Left colon (tissue), 2 donors: Measurements from ENCODE around the gene COL11A2. TPM values are rescaled to one million over a fixed set of nuclear protein-coding genes. Genes with fewer than 3 reads are reported as not detected.
"Not testable (repeated sequence)": the region's sequence is repeated elsewhere in the genome, so short reads cannot be mapped to it uniquely, and the experiment has no call there.

Source experiments
- ATAC-seq: fragments of 200-7000 bp; cut with Tn5 transposase; one replicate; pipeline ENCODE4 v1.9.1; 2020; ENCODE audit warnings: mild to moderate bottlenecking, moderate library complexity
- DNase-seq, 2 donors: peaks; one replicate each; pipeline ENCODE4 v3.0.0-alpha.2; 2020
- intact Hi-C, 2 donors: fragments of 100-400 bp; cut with DNase I in 1 of 2; cut with micrococcal nuclease in 1 of 2; formaldehyde crosslinking; loops; one replicate each; pipeline versions ENCODE4 v1.11.2 to v1.14.0; 2022; cut with DNase I, micrococcal nuclease
- long read RNA-seq: library from polyadenylated mRNA; unstranded; transcript quantifications from one replicate; pipeline ENCODE4 v2.0.0, GENCODE V29; 2021
- total RNA-seq, 2 donors: library from RNA; stranded (reverse); fragmentation: NEBNext Ultra II Directional; extraction: Animal tissue kit (Norgen Biotek cat#: 25700); gene quantifications; one replicate each; pipeline ENCODE4 v1.2.1, GENCODE V29; 2021
- donor health status: DM: no; HTN: no; CAD: no.
- donor health status: DM: yes; HTN: yes; CAD: no.

Gene COL11A2
- under 1 TPM; 0.45 to 0.55 TPM for total RNA-seq
- long read RNA-seq, result 0 reads

DNA sequence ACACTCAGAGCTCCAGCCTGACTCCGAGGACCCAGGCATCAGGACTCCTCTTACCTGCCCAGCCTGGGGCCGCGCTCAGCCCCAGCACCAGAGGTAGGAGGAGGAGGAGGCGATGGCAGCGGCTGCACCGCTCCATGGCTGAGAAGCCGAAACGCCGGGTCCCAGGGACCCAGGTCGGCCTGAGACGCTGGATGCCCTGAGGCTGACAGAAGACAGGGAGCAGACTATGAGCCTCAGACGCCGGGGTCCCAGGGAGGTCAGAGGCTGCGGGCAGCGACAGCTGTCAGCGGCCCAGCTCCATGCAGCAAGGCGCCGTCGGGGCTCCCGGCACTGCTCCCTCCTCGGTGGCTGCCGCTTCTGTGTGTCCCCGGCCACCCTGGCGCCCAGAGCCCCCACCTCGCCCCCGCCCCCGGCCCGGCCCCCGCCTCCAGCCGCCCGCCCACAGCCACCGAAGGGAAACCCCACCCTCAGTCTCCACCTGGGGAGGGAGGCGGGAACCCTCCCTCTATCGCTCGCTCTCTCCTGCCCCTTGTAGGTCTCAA is at the start of gene COL11A2:
Gene COL11A2 (minus strand): TSS at position 363 of the 542 bp plus-strand sequence. CDS start 227 bp downstream, at position 136.
- peak; percentile 25 for ATAC-seq
- peak in 1 of 2 donors; percentile 18 for DNase-seq
- intact Hi-C loops, result no loop called here

DNA sequence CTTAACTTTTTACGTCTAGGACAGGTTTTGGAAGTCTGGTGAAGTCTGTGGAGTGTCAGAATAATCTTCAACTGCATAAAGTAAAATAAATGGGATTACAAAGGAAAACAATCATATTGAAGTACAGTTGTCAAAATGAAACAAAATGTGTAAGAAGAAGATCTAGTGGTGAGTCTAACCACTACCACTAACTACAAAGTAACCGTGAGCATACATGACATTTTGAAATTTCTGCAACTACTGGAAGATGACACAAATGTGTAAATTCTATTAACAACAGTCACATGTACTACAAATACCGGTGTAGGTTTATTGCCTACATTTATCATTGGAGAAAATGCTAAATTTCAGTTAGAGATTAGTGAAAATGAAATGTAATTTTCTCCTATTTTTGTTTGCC is 49.7 kb upstream of the COL11A2 start:
- intact Hi-C loops, result no loop called here
- no peak for ATAC-seq
- DNase-seq, result no peak

DNA sequence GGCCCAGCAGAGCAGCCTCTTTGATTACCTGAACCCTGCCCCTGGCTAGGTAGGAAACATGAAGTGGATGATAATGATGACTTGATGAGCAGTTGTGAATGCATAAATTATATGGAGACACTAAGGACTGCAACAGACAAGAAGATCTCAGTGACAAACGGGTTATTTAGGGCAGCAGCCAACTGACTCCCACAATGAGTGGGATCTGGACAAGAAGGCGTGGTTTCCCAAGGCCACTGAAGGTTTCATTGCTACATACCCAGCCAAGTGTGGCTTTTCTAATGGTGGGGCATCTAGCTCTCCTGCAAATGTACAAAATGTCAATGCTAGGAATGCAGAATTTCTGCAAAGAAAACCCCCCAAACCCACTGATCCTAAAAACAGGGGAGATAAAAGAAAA is 45.5 kb upstream of the COL11A2 start:
- no peak for ATAC-seq
- no peak for DNase-seq
- intact Hi-C loops, result no loop called here

DNA sequence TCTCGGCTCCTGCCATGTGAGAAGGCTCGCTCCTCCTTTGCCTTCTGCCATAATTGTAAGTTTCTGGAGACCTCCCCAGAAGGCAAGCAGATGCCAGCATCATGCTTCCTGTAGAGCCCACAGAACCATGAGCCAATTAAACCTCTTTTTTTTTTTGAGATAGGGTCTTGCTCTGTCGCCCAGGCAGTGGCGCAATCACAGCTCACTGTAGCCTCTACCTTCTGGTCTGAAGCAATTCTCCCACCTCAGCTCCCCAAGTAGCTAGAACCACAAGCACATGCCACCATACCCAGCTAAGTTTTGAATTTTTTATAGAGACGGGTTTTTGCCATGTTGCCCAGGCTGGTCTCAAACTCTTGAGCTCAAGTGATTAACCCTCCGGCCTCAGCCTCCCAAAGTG is 44.6 kb upstream of the COL11A2 start:
- DNase-seq (no peak), ATAC-seq (no peak)
- intact Hi-C loops, result no loop called here

DNA sequence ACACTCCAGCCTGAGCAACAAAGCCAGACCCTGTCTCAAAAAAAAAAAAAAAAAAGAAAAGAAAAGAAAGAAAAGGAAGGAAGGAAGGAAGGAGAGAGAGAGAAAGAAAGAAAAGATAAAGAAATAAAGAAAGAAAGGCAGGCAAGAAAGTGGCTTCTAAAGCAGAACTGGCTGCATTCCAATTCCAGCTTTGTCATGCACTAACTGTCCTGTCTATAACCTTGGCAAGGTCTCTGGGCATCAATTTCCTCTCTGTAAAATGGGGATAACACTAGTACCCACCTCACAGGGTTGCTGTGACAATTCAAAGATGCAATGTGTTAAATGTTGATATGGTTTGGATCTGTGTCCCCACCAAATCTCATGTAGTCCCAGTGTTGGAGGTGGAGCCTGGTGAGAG is 44.1 kb upstream of the COL11A2 start:
- DNase-seq (no peak), ATAC-seq (no peak)
- intact Hi-C loops, result no loop called here

DNA sequence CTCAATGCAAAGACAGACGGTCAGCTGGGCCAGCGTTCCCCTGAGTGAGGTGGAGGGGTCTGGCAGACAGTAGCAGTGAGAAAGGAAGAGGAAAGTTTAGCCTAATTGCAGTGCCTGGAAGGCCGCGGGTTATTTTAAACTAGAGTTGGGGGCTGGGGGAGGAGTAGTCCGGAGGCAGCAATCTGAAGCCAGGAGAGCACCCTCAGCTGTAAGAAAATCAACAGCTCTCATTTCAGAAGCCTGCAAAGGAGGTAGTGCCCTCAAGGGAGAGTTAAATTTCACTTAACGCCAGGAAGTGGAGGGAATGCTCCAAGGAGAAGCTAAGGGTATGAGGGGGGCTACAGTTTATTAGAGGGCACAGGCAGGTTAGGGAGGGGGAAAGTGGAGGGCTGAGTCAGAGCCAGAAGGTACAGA is 43.0 kb upstream of the COL11A2 start:
- no peak for DNase-seq
- ATAC-seq, result no peak
- intact Hi-C loops, result no loop called here

DNA sequence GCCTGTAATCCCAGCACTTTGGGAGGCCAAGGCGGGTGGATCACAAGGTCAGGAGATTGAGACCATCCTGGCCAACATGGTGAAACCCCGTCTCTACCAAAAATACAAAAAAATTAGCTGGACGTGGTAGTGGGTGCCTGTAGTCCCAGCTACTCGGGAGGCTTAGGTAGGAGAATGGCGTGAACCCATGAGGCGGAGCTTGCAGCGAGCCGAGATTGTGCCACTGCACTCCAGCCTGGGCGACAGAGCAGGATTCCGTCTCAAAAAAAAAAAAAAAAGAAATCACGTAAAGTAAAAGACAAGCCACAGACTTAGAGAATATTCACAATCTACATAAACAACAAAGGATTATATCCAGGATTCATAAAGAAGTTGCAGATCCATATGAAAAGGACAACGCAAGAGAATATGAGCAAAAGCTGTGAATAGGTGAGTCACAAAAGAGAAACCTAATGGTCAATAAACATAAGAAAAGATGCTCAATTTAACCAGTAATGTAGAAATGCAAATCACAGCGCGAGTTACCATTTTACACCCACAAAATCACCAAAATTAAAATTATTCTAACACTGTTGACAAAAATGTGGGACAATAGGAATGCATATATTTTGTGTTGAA is 34.3 kb upstream of the COL11A2 start:
- DNase-seq, ATAC-seq, intact Hi-C loops: not testable (repeated sequence)

DNA sequence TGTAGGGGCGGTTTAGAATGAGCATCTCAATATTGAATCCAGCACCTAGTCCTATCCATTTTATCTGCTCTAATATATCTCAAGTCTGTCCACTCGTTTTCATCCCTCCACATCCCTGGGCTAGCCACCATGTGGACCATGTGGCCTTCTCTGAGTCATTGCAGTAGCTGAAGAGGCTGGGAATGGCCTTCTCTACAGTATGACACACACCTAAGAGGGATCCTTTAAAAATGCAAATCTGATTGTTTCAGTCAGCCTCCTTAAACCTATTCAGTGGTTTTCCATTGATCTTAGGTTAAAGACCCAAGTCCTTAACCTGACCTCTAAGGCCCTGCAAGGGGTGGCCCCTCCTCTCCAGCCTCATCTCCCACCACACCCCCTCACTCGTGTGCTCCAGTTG is 25.4 kb upstream of the COL11A2 start:
- no peak for ATAC-seq
- no peak for DNase-seq
- intact Hi-C loops, result no loop called here

DNA sequence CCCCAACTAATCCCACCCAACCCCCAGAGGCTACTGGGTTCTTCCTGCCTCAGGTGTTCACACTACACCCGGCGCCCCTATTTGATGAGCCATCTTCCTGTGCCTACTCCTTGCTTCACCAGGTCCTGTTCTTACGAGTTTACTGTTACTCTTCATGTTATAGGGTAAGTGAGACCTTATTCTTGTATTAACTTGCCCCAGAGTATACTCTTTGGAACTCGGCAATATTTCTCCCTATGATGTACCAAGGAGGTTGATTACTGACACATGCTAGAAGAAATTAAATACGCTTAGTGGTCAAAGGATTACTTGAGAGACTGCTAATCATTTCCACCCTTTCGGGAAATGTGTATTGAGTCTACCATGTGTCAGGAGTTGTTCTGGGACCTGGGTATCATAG is 25.0 kb upstream of the COL11A2 start:
- intact Hi-C loops, result no loop called here
- ATAC-seq, result no peak
- no peak for DNase-seq

DNA sequence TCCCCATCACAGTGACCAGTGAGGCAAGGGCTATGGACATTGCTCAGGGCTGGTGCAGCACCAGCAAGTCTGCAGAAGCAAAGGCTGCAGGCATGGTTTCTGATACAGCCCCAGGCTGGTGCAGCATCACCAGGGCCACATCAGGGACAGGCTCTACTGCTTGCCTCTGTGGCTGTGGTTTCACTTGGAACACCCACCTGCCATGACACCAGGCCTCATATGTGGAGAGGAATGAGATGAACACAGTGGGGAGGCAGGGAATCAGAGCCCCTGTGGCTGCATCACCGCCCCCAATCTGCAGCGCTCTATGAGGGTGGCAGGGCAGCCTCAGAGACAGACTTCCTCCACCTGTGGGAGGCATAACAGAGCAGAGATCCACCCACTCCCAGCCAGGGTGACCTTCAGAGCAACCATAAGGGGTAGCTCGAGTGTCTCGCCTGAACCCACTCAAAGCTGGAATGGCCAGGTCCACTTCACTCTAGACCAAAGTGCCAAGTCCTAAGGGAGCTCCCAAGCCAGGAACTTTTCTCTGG is 23.9 kb upstream of the COL11A2 start:
- ATAC-seq, result no peak
- intact Hi-C loops, result no loop called here
- no peak for DNase-seq

DNA sequence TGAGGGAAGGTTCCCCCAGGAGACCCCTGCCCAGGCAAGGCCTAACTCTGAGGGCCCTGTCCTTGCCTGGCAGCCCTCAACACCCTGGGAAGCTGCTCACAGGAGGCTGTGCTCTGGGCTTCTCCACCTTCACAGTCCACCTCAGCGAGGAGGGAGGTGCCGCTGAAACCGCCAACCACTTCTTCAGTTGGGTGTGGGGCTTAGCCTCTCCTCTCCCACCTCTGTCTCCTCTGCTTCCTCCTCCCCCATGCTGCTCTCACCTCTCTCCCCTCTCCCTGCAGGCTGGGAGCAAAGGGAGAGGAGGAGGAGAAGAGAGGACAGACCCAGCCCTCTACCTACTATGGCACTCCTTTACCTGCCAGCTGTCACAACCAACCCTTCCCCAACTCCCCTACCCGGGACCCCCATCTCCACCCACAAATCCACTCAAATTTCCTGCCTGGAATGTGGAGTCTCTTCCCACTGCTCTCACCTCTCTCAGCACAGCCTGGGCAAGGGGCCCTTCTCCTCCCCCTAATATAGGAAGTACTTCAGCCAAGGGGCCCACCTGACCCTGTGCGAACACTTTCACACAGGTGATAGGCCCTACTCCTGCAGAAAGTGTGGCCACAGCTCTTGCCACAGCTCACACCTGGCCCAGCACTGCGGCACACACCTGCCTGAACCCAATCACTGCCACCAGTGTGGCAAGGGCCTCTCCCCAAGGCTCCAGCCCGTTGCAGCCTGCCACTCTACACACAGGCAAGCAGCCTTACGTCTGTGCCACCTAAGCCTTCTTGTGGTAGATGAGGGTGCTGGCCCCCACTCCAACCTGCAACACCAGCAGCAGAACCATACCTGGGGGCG is 23.2 kb upstream of the COL11A2 start:
- DNase-seq (no peak), ATAC-seq (no peak)
- intact Hi-C loops, result no loop called here

DNA sequence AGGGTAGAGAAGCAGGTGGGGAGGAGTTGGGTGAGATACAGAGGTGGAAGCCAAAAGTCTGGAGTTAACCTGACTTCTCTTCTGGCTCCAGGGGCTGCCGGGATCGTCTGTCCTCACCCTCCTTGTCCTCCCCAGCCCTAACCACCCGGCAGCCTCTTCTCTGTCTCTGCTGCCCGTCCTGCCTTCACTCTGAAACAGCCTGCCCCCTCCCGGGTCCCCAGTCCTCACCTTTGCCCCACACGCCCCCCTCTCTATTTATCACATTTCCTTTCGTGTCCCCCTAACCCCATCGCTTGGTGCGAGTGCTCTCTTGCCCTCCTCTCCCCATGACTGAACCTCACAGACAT is 21.7 kb upstream of the COL11A2 start:
- intact Hi-C loops, result no loop called here
- no peak for DNase-seq
- peak; percentile 17 for ATAC-seq

DNA sequence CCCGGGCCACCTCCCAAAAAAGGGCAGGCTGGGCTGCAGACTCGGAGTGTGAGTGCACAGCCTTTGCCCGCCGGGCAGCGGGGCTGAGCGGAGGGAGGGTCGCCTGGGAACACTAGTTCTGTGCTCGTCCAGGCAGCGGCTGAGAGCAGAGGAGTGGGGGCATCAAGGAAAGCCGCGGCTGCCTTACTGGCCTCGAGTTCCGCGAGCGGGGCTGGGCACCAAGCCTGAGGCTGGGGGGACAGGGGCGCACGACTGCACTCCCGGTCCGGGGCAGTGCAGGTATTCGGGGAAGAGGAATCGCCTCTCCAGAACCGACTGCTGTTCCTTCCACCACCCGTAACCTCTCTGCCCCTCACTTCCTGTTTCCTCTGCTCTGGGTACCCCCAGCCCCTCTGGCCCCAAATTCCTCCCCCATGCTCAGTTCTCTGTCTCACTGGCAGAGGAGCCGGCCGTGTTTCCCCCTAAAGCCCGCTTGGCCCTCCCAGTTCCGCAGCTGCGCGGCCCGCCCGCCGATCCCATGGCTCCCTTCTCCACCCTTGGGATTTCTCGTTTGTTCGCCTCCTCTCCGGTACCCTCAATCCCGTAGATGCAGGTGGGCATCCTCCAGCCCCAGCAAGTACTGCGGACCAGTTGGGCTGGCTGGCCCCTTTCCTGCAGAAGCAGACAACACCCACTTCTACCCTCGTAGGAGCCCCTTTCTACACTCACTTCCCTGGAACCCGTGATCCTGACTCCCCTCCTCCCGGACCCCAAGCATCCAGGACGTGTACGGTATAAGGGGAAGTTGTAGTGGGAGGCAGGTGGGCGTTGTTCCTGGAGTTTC is 21.1 kb upstream of the COL11A2 start:
- ATAC-seq (peak; percentile 35), DNase-seq (peak in 1 of 2 donors; percentile 39)
- intact Hi-C loops, result no loop called here

DNA sequence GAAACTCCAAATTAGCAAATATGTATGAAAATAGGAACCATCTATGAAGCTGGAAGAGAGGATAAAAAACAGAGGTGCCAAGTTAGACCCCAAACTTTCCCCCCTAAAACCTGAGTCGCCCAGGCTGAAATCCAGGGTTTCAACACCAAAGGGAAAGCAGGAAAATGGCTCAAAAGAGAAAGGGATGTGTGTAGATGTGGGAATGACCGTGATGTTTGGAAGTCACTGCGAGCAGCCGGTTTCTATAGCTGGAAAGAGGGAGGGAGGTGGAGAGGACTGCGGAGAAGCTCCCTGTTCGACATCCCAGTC is 20.5 kb upstream of the COL11A2 start:
- intact Hi-C loops, result no loop called here
- ATAC-seq (no peak), DNase-seq (no peak)

DNA sequence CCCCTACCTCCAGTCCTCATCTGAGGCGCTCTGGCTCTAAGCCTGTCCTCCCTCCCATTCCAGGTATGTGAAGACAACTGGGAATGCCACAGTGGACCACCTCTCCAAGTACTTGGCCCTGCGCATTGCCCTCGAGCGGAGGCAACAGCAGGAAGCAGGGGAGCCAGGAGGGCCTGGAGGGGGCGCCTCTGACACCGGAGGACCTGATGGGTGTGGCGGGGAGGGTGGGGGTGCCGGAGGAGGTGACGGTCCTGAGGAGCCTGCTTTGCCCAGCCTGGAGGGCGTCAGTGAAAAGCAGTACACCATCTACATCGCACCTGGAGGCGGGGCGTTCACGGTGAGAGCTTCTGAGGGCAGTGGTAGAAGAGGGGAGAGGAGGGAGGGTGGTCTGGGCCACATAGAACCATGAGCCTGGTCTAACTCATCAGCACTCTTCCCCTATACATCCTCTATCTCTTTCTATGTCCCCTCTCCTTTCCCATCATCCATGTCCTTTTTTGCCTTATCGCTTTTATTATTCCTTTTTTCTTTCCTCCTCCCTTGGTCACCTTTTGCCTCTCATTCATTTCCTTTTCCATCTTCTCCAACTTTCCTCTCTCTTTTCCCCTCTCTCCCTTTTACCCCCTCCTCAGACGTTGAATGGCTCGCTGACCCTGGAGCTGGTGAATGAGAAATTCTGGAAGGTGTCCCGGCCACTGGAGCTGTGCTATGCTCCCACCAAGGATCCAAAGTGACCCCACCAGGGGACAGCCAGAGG is 19.6 kb upstream of the COL11A2 start:
- DNase-seq (no peak), ATAC-seq (no peak)
- intact Hi-C loops, result no loop called here

DNA sequence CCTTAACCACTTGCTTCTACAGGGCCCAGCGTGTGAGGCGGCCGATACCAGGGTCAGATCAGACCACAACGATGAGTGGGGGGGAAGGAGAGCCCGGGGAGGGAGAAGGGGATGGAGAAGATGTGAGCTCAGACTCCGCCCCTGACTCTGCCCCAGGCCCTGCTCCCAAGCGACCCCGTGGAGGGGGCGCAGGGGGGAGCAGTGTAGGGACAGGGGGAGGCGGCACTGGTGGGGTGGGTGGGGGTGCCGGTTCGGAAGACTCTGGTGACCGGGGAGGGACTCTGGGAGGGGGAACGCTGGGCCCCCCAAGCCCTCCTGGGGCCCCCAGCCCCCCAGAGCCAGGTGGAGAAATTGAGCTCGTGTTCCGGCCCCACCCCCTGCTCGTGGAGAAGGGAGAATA is 18.9 kb upstream of the COL11A2 start:
- ATAC-seq (no peak), DNase-seq (no peak)
- intact Hi-C loops, result no loop called here

DNA sequence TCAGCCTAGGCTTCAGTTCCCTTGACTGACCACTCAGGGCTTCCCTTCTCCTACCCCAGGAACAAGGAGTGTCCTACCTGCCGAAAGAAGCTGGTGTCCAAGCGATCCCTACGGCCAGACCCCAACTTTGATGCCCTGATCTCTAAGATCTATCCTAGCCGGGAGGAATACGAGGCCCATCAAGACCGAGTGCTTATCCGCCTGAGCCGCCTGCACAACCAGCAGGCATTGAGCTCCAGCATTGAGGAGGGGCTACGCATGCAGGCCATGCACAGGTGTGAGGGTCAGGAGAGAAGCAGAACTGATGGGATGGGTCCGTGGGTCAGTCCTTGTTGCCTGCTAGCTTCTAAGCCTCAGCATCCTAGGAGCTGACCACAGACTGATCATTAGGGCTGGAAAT is 17.6 kb upstream of the COL11A2 start:
- DNase-seq (no peak), ATAC-seq (no peak)
- intact Hi-C loops, result no loop called here

DNA sequence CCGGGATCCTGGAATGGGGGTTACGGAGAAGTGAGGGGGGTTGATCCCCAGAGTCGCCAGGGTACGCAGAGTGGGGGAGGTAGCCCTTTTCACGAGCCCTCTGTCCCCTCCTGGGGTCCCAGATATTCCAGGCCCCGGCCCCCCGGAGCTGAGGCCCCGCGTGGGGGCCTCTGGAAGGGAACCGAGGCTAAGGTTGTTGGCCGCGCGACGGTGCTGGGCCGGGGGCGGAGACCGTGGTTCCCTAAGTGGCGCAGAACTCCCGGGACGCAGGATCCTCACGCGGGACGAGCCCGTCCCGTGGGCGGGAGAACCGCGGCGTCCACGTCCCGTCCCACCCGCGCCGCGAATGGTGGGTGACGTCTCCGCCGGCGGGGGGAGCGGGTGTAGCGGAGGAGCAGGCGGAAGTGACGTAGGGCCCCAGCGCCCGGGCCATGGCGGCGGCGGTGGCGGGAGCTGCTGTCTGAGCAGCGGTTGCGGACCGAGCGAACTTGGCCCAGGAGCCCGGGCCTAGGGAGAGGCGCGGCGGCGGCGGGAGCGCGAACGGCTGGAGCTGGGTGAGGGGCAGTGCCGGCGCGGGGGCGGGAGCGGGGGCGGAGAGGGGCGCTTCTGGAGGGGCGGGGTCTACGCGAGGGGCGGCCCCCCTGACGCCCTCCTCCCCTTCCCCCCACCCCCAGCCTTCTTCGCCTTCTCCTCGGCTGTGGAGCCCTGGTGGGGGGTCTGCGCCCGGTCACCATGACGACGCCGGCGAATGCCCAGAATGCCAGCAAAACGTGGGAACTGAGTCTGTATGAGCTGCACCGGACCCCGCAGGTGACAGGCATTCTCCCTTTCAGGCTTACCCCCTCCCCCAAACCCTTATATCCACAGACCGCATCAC is 16.1 kb upstream of the COL11A2 start, which contains the start of gene RING1:
Gene RING1 (plus strand): TSS at position 410 of the 877 bp plus-strand sequence. CDS start 323 bp downstream, at position 733.
- ATAC-seq, result peak; percentile 75
- intact Hi-C loops, result no loop called here
- peak; percentile 84 to 93 for DNase-seq
